ENCODE measurements around the gene UVRAG.

DNA sequence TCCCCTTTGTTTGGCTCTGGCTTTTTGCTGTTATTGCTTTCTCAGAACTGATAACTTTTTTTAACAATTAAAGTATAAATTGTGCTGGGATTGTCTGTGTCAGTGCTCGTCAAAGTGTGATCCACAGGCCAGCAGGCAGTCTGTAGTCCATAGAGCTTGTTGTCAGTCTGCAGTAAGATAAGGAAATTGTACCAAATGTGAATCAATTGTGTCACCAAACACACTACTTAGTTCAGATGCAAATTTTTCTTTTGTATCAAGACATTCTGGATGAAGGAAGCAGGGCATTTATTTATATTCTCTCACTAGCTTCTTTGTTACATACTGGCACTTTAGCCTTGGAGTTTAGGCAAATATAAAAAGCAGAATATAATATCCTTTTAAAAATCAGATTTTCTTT lies 270.3 kb downstream of the UVRAG start:
- no peak for TF ChIP-seq PRDM4 (tag by site-specific recombination; IDR thresholded peaks at IDR 0.05)
- TF ChIP-seq, protein P1, sequence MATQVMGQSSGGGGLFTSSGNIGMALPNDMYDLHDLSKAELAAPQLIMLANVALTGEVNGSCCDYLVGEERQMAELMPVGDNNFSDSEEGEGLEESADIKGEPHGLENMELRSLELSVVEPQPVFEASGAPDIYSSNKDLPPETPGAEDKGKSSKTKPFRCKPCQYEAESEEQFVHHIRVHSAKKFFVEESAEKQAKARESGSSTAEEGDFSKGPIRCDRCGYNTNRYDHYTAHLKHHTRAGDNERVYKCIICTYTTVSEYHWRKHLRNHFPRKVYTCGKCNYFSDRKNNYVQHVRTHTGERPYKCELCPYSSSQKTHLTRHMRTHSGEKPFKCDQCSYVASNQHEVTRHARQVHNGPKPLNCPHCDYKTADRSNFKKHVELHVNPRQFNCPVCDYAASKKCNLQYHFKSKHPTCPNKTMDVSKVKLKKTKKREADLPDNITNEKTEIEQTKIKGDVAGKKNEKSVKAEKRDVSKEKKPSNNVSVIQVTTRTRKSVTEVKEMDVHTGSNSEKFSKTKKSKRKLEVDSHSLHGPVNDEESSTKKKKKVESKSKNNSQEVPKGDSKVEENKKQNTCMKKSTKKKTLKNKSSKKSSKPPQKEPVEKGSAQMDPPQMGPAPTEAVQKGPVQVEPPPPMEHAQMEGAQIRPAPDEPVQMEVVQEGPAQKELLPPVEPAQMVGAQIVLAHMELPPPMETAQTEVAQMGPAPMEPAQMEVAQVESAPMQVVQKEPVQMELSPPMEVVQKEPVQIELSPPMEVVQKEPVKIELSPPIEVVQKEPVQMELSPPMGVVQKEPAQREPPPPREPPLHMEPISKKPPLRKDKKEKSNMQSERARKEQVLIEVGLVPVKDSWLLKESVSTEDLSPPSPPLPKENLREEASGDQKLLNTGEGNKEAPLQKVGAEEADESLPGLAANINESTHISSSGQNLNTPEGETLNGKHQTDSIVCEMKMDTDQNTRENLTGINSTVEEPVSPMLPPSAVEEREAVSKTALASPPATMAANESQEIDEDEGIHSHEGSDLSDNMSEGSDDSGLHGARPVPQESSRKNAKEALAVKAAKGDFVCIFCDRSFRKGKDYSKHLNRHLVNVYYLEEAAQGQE (tag by site-specific recombination; IDR thresholded peaks at IDR 0.05): no peak
- TF ChIP-seq, protein P2, sequence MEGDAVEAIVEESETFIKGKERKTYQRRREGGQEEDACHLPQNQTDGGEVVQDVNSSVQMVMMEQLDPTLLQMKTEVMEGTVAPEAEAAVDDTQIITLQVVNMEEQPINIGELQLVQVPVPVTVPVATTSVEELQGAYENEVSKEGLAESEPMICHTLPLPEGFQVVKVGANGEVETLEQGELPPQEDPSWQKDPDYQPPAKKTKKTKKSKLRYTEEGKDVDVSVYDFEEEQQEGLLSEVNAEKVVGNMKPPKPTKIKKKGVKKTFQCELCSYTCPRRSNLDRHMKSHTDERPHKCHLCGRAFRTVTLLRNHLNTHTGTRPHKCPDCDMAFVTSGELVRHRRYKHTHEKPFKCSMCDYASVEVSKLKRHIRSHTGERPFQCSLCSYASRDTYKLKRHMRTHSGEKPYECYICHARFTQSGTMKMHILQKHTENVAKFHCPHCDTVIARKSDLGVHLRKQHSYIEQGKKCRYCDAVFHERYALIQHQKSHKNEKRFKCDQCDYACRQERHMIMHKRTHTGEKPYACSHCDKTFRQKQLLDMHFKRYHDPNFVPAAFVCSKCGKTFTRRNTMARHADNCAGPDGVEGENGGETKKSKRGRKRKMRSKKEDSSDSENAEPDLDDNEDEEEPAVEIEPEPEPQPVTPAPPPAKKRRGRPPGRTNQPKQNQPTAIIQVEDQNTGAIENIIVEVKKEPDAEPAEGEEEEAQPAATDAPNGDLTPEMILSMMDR (tag by site-specific recombination; IDR thresholded peaks at IDR 0.05): no peak

Data from HEK293 (cell line).